Endothelial cell of umbilical vein (primary cell): ENCODE data around the gene CCDC61. TPM values are rescaled to one million over a fixed set of nuclear protein-coding genes. Genes with fewer than 3 reads are reported as not detected.

Experiments used
- BruUV-seq: library from RNA; stranded (reverse); fragments of 400-500 nt; replicated peaks from 2 replicates; lab custom pipeline; 2021; lab: Mats Ljungman, UMichigan
- CTCF ChIA-PET: fragments of 300-600, 350-600 bp; sonication (Branson Sonifier 250); formaldehyde crosslinking; loops from one replicate; lab custom pipeline; 2021; ENCODE audit warnings: antibody characterized with exemption, inconsistent platforms; lab: Charles Lee
- POLR2A ChIA-PET: fragments of 300-600, 350-600 bp; sonication (Branson Sonifier 250); formaldehyde crosslinking; loops from one replicate; lab custom pipeline; 2021; ENCODE audit warnings: antibody characterized with exemption, inconsistent platforms; lab: Charles Lee
- DNase-seq: peaks from one replicate; pipeline ENCODE4 v3.0.0-alpha.2; 2011; ENCODE audit warnings: low read depth, low spot score
- FAIRE-seq: peaks from 2 replicates; lab custom pipeline; 2011; peaks lifted over from hg19 to GRCh38; lab: Jason Lieb, UNC
- H2AFZ ChIP-seq: 2 replicates; pipeline ENCODE4 v1.6.0; 2012; ENCODE audit warnings: low read depth, low read length, control low read depth, inconsistent platforms
- H3K27ac ChIP-seq: 2 replicates; pipeline ENCODE4 v1.5.1; 2011; ENCODE audit warnings: low read depth, mild to moderate bottlenecking, control low read depth, low read length, moderate library complexity; ENCODE audit not compliant: insufficient read depth
- H3K27me3 ChIP-seq, 2 experiments: 2 replicates each; pipeline versions ENCODE4 v1.6.0 to v1.6.1; 2011; ENCODE audit warnings: low read length in 2 of 2, mixed read lengths in 1 of 2; ENCODE audit not compliant: control insufficient read depth in 2 of 2, insufficient read depth in 2 of 2
- H3K36me3 ChIP-seq, 2 experiments: 2 replicates in 1 of 2; 3 replicates in 1 of 2; pipeline ENCODE4 v1.5.1; 2011; ENCODE audit warnings: low read length in 2 of 2, mild to moderate bottlenecking in 1 of 2, moderate library complexity in 1 of 2; ENCODE audit not compliant: control insufficient read depth in 2 of 2, insufficient read depth in 2 of 2; ENCODE audit errors: extremely low read depth in 1 of 2
- H3K4me1 ChIP-seq: 3 replicates; pipeline ENCODE4 v1.5.1; 2011; ENCODE audit warnings: mild to moderate bottlenecking, low read length; ENCODE audit not compliant: control insufficient read depth, insufficient read depth; ENCODE audit errors: extremely low read depth
- H3K4me2 ChIP-seq: 2 replicates; pipeline ENCODE4 v1.6.1; 2011; ENCODE audit warnings: low read length, control low read depth, mixed read lengths; ENCODE audit not compliant: insufficient read depth
- H3K4me3 ChIP-seq, 3 experiments: fragments of 200-600 bp in 1 of 3; sonication (generic), shearing (Covaris generic) in 1 of 3; replicated peaks in 1 of 3; 2 replicates each; pipeline ENCODE4 v1.5.1; 2011 to 2016; ENCODE audit warnings: control low read depth in 3 of 3, low read length in 3 of 3, mild to moderate bottlenecking in 2 of 3, inconsistent platforms in 1 of 3, low read depth in 1 of 3, moderate library complexity in 1 of 3; ENCODE audit not compliant: insufficient read depth in 1 of 3
- H3K79me2 ChIP-seq: 2 replicates; pipeline ENCODE4 v1.6.0; 2012; ENCODE audit warnings: low read length, inconsistent platforms; ENCODE audit not compliant: control insufficient read depth, insufficient read depth
- H3K9ac ChIP-seq: replicated peaks from 2 replicates; pipeline ENCODE3; 2011; ENCODE audit warnings: low read length, control low read depth; ENCODE audit not compliant: insufficient read depth; ENCODE audit errors: extremely low read depth
- H3K9me1 ChIP-seq: replicated peaks from 3 replicates; pipeline ENCODE4 v1.6.0; 2011; ENCODE audit warnings: mild to moderate bottlenecking, low read length; ENCODE audit not compliant: control insufficient read depth, insufficient read depth; ENCODE audit errors: extremely low read depth
- H3K9me3 ChIP-seq: replicated peaks from 2 replicates; pipeline ENCODE4 v1.5.1; 2012; ENCODE audit warnings: low read length, inconsistent platforms; ENCODE audit not compliant: control insufficient read depth, insufficient read depth
- H4K20me1 ChIP-seq: replicated peaks from 2 replicates; pipeline ENCODE3; 2011; ENCODE audit warnings: mild to moderate bottlenecking, low read length; ENCODE audit not compliant: control insufficient read depth, insufficient read depth; ENCODE audit errors: extremely low read depth
- CTCF ChIP-seq, 2 donors: IDR thresholded peaks; 1 replicate in 1 of 2; 2 replicates in 1 of 2; pipeline ENCODE4 v1.5.1; 2011; ENCODE audit warnings: low read length in 2 of 2, mild to moderate bottlenecking in 2 of 2, moderate library complexity in 2 of 2, control low read depth in 1 of 2, inconsistent platforms in 1 of 2, low read depth in 1 of 2; ENCODE audit not compliant: insufficient read depth in 1 of 2; ENCODE audit errors: extremely low read depth in 1 of 2
- EZH2 ChIP-seq: IDR thresholded peaks from 2 replicates; pipeline ENCODE4 v1.6.1; 2012; ENCODE audit warnings: borderline replicate concordance, low read depth, mild to moderate bottlenecking, moderate library complexity, low read length, inconsistent platforms; ENCODE audit not compliant: severe bottlenecking
- FOS ChIP-seq: IDR thresholded peaks from 2 replicates; pipeline ENCODE4 v1.6.1; 2011; ENCODE audit warnings: mild to moderate bottlenecking, low read length, moderate library complexity, borderline replicate concordance; ENCODE audit not compliant: insufficient read depth
- GATA2 ChIP-seq: IDR thresholded peaks from 2 replicates; pipeline ENCODE4 v1.7.0; 2011; ENCODE audit warnings: low read depth, mild to moderate bottlenecking, moderate library complexity, mixed read lengths, low read length; ENCODE audit not compliant: insufficient read length, insufficient read depth
- JUN ChIP-seq: IDR thresholded peaks from 2 replicates; pipeline ENCODE4 v1.6.1; 2011; ENCODE audit warnings: borderline replicate concordance, low read depth; ENCODE audit not compliant: insufficient read length, insufficient read depth
- MYC ChIP-seq: IDR thresholded peaks from one replicate; pipeline ENCODE4 v1.6.1; 2011; ENCODE audit warnings: mild to moderate bottlenecking, low read depth, low read length
- POLR2A ChIP-seq: IDR thresholded peaks from 2 replicates; pipeline ENCODE4 v1.6.1; 2012; ENCODE audit warnings: low read depth, mild to moderate bottlenecking, control low read depth, low read length
- POLR2AphosphoS5 ChIP-seq: IDR thresholded peaks from 2 replicates; pipeline ENCODE4 v1.6.1; 2012; ENCODE audit warnings: low read depth, mild to moderate bottlenecking, control low read depth, low read length, moderate library complexity; ENCODE audit not compliant: insufficient read depth
- dilution Hi-C: fragments of 300-500 bp; cut with MboI; formaldehyde crosslinking; loops from one replicate; pipeline ENCODE4 v1.15.0; 2019; ENCODE audit warnings: low sequenced_read_pairs; ENCODE audit not compliant: extremely low pct_ligation_motif_present
- intact Hi-C: fragments of 100-400 bp; cut with micrococcal nuclease; formaldehyde crosslinking; loops from one replicate; pipeline ENCODE4 v1.10.0; 2022
- polyA plus RNA-seq, 4 experiments: library from polyadenylated mRNA; depleted of rRNA in 3 of 4; stranded (reverse) in 3 of 4; unstranded in 1 of 4; fragments of >200 nt; gene quantifications; 2 replicates each; pipeline versions ENCODE4 v1.2.1 to v1.2.3, GENCODE V29; 2011 to 2012; ENCODE audit warnings: missing spikeins in 1 of 4
- total RNA-seq: library from RNA; stranded (reverse); gene quantifications from 2 replicates; pipeline ENCODE4 v1.2.3, GENCODE V29; 2021
- TF ChIP-seq, protein P1 (sequence below): IDR thresholded peaks from 2 replicates; pipeline ENCODE4 v1.6.1; 2011; ENCODE audit not compliant: insufficient read depth, insufficient read length

CCDC61 gene
- total and polyA plus RNA-seq, 2 donors (not counting 3 experiments of a cell fraction or from before 2014, with no cell fraction given): 10.3 to 20.1 TPM

GRCh38 chr19:45959517-45960025, 35.7 kb upstream of the CCDC61 start:
- no peaks in the 10 kb centered on the region for H3K9me1 ChIP-seq
- TF ChIP-seq GATA2: no peak
- no peaks in the 10 kb centered on the region for H3K9me3 ChIP-seq
- CTCF ChIA-PET: interaction anchor here (1.0 to 1.3 kb wide), 2 partner anchors 13 to 57 kb away, joined by 3 read pairs; no protein-coding TSS in a partner anchor
- H3K79me2 ChIP-seq: no peaks in the 10 kb centered on the region
- H3K4me1 ChIP-seq: peaks cover 36% of the 10 kb centered on the region
- FAIRE-seq (no peak), DNase-seq (no peak)
- peak overlapping the region; percentile 19 for H3K27ac ChIP-seq
- H3K36me3 ChIP-seq: peaks cover 0 to 8% of the 10 kb centered on the region in 2 experiments
- no peaks in the 10 kb centered on the region for H4K20me1 ChIP-seq
- H3K9ac ChIP-seq: no peak overlapping the region
- peak overlapping the region; percentile 5 for H2AFZ ChIP-seq
- dilution Hi-C loops: no loop called here
- no peaks in the 10 kb centered on the region for H3K27me3 ChIP-seq
- no peak overlapping the region for H3K4me2 ChIP-seq
- H3K4me3 ChIP-seq: no peak overlapping the region
- intact Hi-C loops: no loop called here
- no TSS peak for BruUV-seq
- POLR2A ChIA-PET: interaction anchor here (0.5 kb wide), 1 partner anchor 10 kb away, joined by 4 read pairs; no protein-coding TSS in a partner anchor

DNA sequence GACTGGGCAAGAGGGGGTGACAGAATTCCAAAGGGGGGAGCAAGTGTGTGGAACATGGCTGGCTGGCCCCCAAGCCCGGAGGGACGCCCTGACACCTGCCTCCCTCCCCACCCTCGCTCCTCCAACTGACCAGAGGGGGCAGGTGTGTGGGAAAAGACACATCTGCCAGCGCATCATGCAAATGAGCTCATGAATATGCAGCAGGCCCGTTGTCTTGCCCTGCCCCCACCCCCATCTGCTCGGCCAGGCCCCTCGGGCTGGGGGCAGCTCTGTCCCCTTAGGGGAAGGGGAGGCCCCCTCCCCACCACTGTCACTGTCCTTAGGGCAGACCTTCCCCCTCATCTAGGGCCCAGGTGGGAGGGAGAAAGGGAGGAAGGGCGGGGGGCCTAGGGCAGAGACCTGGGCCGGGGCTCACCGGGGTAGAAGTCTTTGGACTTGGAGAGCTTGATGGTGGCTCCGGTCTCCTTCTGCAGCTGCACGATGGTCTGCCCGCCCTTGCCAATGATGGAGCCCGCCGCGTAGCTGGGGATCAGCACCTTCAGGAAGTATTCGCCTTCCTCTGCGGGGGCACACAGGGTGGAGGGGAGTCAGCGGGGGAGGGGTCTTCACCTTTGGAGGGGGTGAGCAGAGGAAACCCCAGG, 34.6 kb upstream of the CCDC61 start:
- H3K36me3 ChIP-seq: peaks cover 0 to 8% of the 10 kb centered on the region in 2 experiments
- H3K27ac ChIP-seq: no peak overlapping the region
- H3K27me3 ChIP-seq: no peaks in the 10 kb centered on the region
- no peak overlapping the region for H2AFZ ChIP-seq
- dilution Hi-C loops (no loop called here), intact Hi-C loops (no loop called here)
- CTCF ChIA-PET: interaction anchor here (0.9 to 1.7 kb wide), 2 partner anchors 13 to 49 kb away, joined by 4 to 7 read pairs; partner anchors contain the start of gene NOVA2
- H3K4me1 ChIP-seq: peaks cover 24% of the 10 kb centered on the region
- no peak for DNase-seq
- no peak for FAIRE-seq
- POLR2A ChIA-PET: no interaction called here
- no peak for TF ChIP-seq EZH2
- no peak for TF ChIP-seq POLR2AphosphoS5
- TF ChIP-seq FOS: no peak
- TF ChIP-seq CTCF (IDR thresholded peaks at IDR 0.05; ENCODE audit: extremely low read depth in 1 of 2, insufficient read depth in 1 of 2, low read depth in 1 of 2, low read length in 2 of 2): no peak
- TF ChIP-seq GATA2: no peak
- TF ChIP-seq, protein P1, sequence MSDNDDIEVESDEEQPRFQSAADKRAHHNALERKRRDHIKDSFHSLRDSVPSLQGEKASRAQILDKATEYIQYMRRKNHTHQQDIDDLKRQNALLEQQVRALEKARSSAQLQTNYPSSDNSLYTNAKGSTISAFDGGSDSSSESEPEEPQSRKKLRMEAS: no peak
- no peak for TF ChIP-seq JUN
- no peak for TF ChIP-seq POLR2A
- TF ChIP-seq MYC: no peak
- no peak overlapping the region for H3K4me2 ChIP-seq
- no peaks in the 10 kb centered on the region for H3K9me3 ChIP-seq
- no peaks in the 10 kb centered on the region for H3K79me2 ChIP-seq
- no peaks in the 10 kb centered on the region for H4K20me1 ChIP-seq
- H3K4me3 ChIP-seq: no peak overlapping the region
- BruUV-seq: no TSS peak
- H3K9ac ChIP-seq: no peak overlapping the region
- H3K9me1 ChIP-seq: no peaks in the 10 kb centered on the region
